ENCODE data around the gene TRIM71. TPM values are rescaled to one million over a fixed set of nuclear protein-coding genes. Genes with fewer than 3 reads are reported as not detected.

The TRIM71 gene
- total and polyA plus RNA-seq, 7 experiments from 2014 or later: 0.20 TPM; not detected in 6

DNA sequence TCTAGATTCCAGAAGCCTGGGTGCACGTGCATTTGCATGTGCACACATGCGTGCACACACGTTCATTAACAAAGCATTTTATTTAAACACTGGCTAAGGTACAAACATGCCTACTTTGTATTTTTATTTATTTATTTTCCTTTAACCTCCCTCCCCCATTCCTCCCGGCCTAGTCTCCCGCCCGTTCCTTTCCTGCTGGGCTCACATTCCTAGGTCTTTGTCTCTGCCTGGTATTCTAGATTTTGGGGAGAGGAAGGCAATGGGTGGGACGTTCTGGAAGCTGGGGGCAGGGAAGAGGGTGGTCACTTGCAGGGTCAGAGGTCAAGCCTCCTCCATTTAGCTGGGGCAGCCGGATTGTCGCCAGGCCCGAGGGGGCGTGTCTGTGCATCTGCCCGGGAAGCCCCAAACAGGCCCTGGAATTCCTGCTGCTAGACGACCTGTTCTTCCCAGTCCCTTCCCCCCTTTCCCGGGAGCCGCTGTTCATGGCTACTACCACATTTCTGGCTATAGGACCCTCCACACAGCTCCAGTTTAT is 51.8 kb downstream of the TRIM71 start:
- ChIA-PET CTCF (interaction anchor here (0.6 kb wide), 1 partner anchor 547 kb away, joined by 4 read pairs; no protein-coding TSS in a partner anchor), POLR2A (no interaction called here)
- peaks cover 0 to 21% (median 0%) of the 10 kb centered on the region in 5 donors for H3K27me3 Mint-ChIP-seq
- ATAC-seq (no peak), DNase-seq (no peak)
- Histone ChIP-seq H3K27me3 (ENCODE audit: control insufficient read depth in 2 of 2, insufficient read depth in 2 of 2, low read length in 2 of 2) (no peaks in the 10 kb centered on the region), H3K4me1 (ENCODE audit: control insufficient read depth in 2 of 2, insufficient read depth in 2 of 2, low read length in 2 of 2) (no peaks in the 10 kb centered on the region), H3K4me3 (ENCODE audit: low read length) (no peak overlapping the region), H3K27ac (ENCODE audit: low read depth, low read length) (no peak overlapping the region), H3K36me3 (ENCODE audit: control insufficient read depth in 2 of 3, insufficient read depth in 3 of 3, low read length in 3 of 3) (no peaks in the 10 kb centered on the region), H3K9me3 (ENCODE audit: control insufficient read depth in 2 of 3, low read length in 3 of 3) (no peaks in the 10 kb centered on the region)
- H3K4me3 Mint-ChIP-seq: no peak overlapping the region
- H3K27ac Mint-ChIP-seq: no peak overlapping the region
- H3K9me3 Mint-ChIP-seq: no peaks in the 10 kb centered on the region
- no peaks in the 10 kb centered on the region for H3K36me3 Mint-ChIP-seq
- H3K4me1 Mint-ChIP-seq: peaks cover 0 to 3% (median 0%) of the 10 kb centered on the region in 7 donors
- intact Hi-C loops (cut with micrococcal nuclease): no loop called here

GRCh38 chr3:32870373-32871095 is 52.7 kb downstream of the TRIM71 start:
- CTCF ChIA-PET: no interaction called here
- ATAC-seq: no peak

GRCh38 chr3:32871273-32871672 is 53.5 kb downstream of the TRIM71 start:
- Mint-ChIP-seq H3K36me3 (no peaks in the 10 kb centered on the region), H3K9me3 (no peaks in the 10 kb centered on the region), H3K27ac (no peak overlapping the region), H3K27me3 (peaks cover 0 to 26% (median 0%) of the 10 kb centered on the region in 5 donors), H3K4me1 (peaks cover 0 to 3% (median 0%) of the 10 kb centered on the region in 7 donors), H3K4me3 (no peak overlapping the region)
- intact Hi-C loops (cut with micrococcal nuclease): no loop called here
- no peaks in the 10 kb centered on the region for H3K4me1 ChIP-seq (ENCODE audit: control insufficient read depth in 2 of 2, insufficient read depth in 2 of 2, low read length in 2 of 2)
- H3K9me3 ChIP-seq (ENCODE audit: control insufficient read depth in 2 of 3, low read length in 3 of 3): no peaks in the 10 kb centered on the region
- no peaks in the 10 kb centered on the region for H3K36me3 ChIP-seq (ENCODE audit: control insufficient read depth in 2 of 3, insufficient read depth in 3 of 3, low read length in 3 of 3)
- ATAC-seq (no peak), DNase-seq (no peak)
- no peak overlapping the region for H3K27ac ChIP-seq (ENCODE audit: low read depth, low read length)
- POLR2A ChIA-PET: no interaction called here
- CTCF ChIA-PET: no interaction called here
- H3K4me3 ChIP-seq (ENCODE audit: low read length): no peak overlapping the region
- H3K27me3 ChIP-seq (ENCODE audit: control insufficient read depth in 2 of 2, insufficient read depth in 2 of 2, low read length in 2 of 2): no peaks in the 10 kb centered on the region

More at GRCh38 chr3:32870373-32871095, 52.7 kb downstream of the TRIM71 start:
- Mint-ChIP-seq H3K9me3 (no peaks in the 10 kb centered on the region), H3K36me3 (no peaks in the 10 kb centered on the region), H3K27ac (no peak overlapping the region), H3K27me3 (peaks cover 0 to 21% (median 0%) of the 10 kb centered on the region in 5 donors), H3K4me3 (no peak overlapping the region), H3K4me1 (peaks cover 0 to 3% (median 0%) of the 10 kb centered on the region in 7 donors)
- H3K27ac ChIP-seq (ENCODE audit: low read depth, low read length): no peak overlapping the region
- no peak overlapping the region for H3K4me3 ChIP-seq (ENCODE audit: low read length)
- POLR2A ChIA-PET: no interaction called here
- H3K27me3 ChIP-seq (ENCODE audit: control insufficient read depth in 2 of 2, insufficient read depth in 2 of 2, low read length in 2 of 2): no peaks in the 10 kb centered on the region
- no peak for DNase-seq
- H3K9me3 ChIP-seq (ENCODE audit: control insufficient read depth in 2 of 3, low read length in 3 of 3): no peaks in the 10 kb centered on the region
- H3K36me3 ChIP-seq (ENCODE audit: control insufficient read depth in 2 of 3, insufficient read depth in 3 of 3, low read length in 3 of 3): no peaks in the 10 kb centered on the region
- H3K4me1 ChIP-seq (ENCODE audit: control insufficient read depth in 2 of 2, insufficient read depth in 2 of 2, low read length in 2 of 2): no peaks in the 10 kb centered on the region
- intact Hi-C loops (cut with micrococcal nuclease): no loop called here

DNA sequence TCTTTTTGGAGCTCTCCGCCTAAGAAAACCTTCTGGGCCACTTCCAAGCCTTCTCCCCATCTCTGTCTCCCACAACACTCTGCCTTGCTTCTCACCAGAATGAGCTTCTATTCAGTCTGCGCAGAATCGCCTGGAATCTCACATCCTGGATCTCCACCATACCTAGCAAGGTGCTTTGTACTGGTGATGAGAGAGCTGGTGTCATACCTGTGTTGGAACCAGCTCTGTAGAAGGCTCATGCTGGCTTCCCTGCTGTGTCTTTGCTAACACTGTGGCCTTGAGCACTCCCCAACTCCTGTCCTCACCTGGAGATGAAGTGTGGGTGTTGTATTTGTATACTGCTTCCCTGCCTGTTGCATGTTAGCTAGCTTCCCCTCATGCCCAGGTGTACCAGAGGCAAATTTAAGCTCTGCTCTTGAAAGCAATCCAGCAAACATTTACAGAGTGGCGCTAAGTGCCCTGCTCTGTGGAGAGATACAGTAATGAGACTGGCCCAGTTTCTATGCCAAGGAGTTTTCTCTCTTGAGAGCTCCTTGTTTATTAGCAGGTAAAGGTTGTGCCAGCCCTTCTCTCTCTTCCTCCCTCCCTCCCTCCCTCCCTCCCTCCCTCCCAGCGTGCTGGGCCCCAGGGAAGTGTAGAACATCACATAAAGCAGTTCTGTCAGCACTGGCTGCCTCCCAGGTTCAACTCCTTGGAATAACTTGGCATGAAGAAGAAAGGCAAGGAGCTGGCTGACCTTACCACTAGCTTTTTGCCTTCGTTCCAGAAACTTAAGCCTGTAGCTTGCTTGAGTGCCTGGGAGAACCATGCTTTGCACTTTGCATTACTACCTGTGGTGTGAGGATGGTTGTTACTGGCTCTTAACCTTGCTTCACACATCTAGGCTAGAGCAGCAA is 54.9 kb downstream of the TRIM71 start:
- Histone ChIP-seq H3K36me3 (ENCODE audit: control insufficient read depth in 2 of 3, insufficient read depth in 3 of 3, low read length in 3 of 3) (no peaks in the 10 kb centered on the region), H3K27ac (ENCODE audit: low read depth, low read length) (no peak overlapping the region), H3K9me3 (ENCODE audit: control insufficient read depth in 2 of 3, low read length in 3 of 3) (no peaks in the 10 kb centered on the region), H3K4me1 (ENCODE audit: control insufficient read depth in 2 of 2, insufficient read depth in 2 of 2, low read length in 2 of 2) (no peaks in the 10 kb centered on the region), H3K27me3 (ENCODE audit: control insufficient read depth in 2 of 2, insufficient read depth in 2 of 2, low read length in 2 of 2) (no peaks in the 10 kb centered on the region), H3K4me3 (ENCODE audit: low read length) (no peak overlapping the region)
- no peak overlapping the region for H3K4me3 Mint-ChIP-seq
- ChIA-PET CTCF (no interaction called here), POLR2A (no interaction called here)
- DNase-seq: no peak
- H3K4me1 Mint-ChIP-seq: peaks cover 0 to 3% (median 0%) of the 10 kb centered on the region in 7 donors
- intact Hi-C loops (cut with micrococcal nuclease): no loop called here
- H3K9me3 Mint-ChIP-seq: no peaks in the 10 kb centered on the region
- H3K27ac Mint-ChIP-seq: no peak overlapping the region
- peaks cover 0 to 34% (median under 1%) of the 10 kb centered on the region in 5 donors for H3K27me3 Mint-ChIP-seq
- H3K36me3 Mint-ChIP-seq: no peaks in the 10 kb centered on the region
- no peak for ATAC-seq

DNA sequence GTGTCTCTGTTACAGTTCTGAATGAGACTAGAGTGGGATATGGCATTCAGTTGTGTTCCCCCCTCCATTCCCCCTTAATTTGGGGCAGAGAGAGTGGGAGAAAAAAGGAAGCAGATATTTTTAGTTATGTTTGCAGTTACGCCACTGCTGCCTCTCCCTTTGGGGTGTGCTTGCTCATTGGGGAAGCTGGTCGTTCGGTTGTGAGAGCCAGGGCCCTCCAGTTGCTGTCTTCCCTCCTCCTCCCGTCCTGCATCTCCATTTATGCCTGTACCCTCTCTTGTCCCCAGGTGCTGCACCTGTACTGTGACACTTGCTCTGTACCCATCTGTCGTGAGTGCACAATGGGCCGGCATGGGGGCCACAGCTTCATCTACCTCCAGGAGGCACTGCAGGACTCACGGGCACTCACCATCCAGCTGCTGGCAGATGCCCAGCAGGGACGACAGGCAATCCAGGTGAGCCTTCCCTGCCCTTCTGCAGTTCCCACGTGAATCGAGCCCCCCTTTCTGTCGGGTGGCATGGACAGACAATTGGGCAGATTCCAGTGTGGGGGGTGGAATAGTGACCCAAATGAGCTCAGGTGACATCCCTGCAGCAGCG is 55.8 kb downstream of the TRIM71 start:
- no peak overlapping the region for H3K27ac ChIP-seq (ENCODE audit: low read depth, low read length)
- no peaks in the 10 kb centered on the region for H3K9me3 Mint-ChIP-seq
- intact Hi-C loops (cut with micrococcal nuclease): no loop called here
- no peaks in the 10 kb centered on the region for H3K9me3 ChIP-seq (ENCODE audit: control insufficient read depth in 2 of 3, low read length in 3 of 3)
- H3K36me3 Mint-ChIP-seq: no peaks in the 10 kb centered on the region
- H3K4me3 ChIP-seq (ENCODE audit: low read length): no peak overlapping the region
- H3K36me3 ChIP-seq (ENCODE audit: control insufficient read depth in 2 of 3, insufficient read depth in 3 of 3, low read length in 3 of 3): no peaks in the 10 kb centered on the region
- H3K27ac Mint-ChIP-seq: no peak overlapping the region
- peaks cover 0 to 39% (median 4%) of the 10 kb centered on the region in 5 donors for H3K27me3 Mint-ChIP-seq
- ChIA-PET POLR2A (no interaction called here), CTCF (interaction anchor here (0.6 kb wide), 1 partner anchor 13 kb away, joined by 4 read pairs; no protein-coding TSS in a partner anchor)
- peaks cover 0 to 4% (median 0%) of the 10 kb centered on the region in 7 donors for H3K4me1 Mint-ChIP-seq
- DNase-seq (no peak), ATAC-seq (peak; percentile 44)
- H3K4me3 Mint-ChIP-seq: no peak overlapping the region
- no peaks in the 10 kb centered on the region for H3K4me1 ChIP-seq (ENCODE audit: control insufficient read depth in 2 of 2, insufficient read depth in 2 of 2, low read length in 2 of 2)
- H3K27me3 ChIP-seq (ENCODE audit: control insufficient read depth in 2 of 2, insufficient read depth in 2 of 2, low read length in 2 of 2): no peaks in the 10 kb centered on the region

DNA sequence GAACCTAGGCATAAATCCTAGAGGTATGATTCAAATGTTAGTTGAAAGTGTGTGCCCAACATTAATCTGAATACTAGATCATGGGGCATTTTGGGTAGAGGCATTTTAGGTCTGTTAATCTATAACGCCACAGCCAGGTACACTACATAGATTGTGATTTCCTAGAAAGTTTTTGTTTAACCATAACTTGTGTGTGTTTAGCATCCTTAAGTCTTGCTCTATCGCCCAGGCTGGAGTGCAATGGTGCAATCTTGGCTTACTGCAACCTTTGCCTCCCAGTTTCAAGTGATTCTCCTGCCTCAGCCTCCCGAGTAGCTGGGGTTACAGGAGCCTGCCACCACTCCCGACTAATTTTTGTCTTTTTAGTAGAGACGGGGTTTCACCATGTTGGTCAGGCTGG is 59.1 kb downstream of the TRIM71 start:
- ATAC-seq (no peak), DNase-seq (no peak)
- H3K27ac ChIP-seq (ENCODE audit: low read depth, low read length): no peak overlapping the region
- H3K36me3 Mint-ChIP-seq: no peaks in the 10 kb centered on the region
- H3K27ac Mint-ChIP-seq: no peak overlapping the region
- POLR2A ChIA-PET: no interaction called here
- H3K27me3 ChIP-seq (ENCODE audit: control insufficient read depth in 2 of 2, insufficient read depth in 2 of 2, low read length in 2 of 2): no peaks in the 10 kb centered on the region
- no peak overlapping the region for H3K4me3 ChIP-seq (ENCODE audit: low read length)
- no peak overlapping the region for H3K4me3 Mint-ChIP-seq
- H3K9me3 Mint-ChIP-seq: no peaks in the 10 kb centered on the region
- intact Hi-C loops (cut with micrococcal nuclease): no loop called here
- peaks cover 0 to 3% (median 0%) of the 10 kb centered on the region in 7 donors for H3K4me1 Mint-ChIP-seq
- no peaks in the 10 kb centered on the region for H3K36me3 ChIP-seq (ENCODE audit: control insufficient read depth in 2 of 3, insufficient read depth in 3 of 3, low read length in 3 of 3)
- H3K27me3 Mint-ChIP-seq: peaks cover 0 to 52% (median 4%) of the 10 kb centered on the region in 5 donors
- CTCF ChIA-PET: no interaction called here
- H3K4me1 ChIP-seq (ENCODE audit: control insufficient read depth in 2 of 2, insufficient read depth in 2 of 2, low read length in 2 of 2): no peaks in the 10 kb centered on the region
- no peaks in the 10 kb centered on the region for H3K9me3 ChIP-seq (ENCODE audit: control insufficient read depth in 2 of 3, low read length in 3 of 3)
